Adrenal gland (tissue), 12 donors: Measurements from ENCODE around the gene DPP6. TPM values are rescaled to one million over a fixed set of nuclear protein-coding genes. Genes with fewer than 3 reads are reported as not detected.

Experiments
- DNase-seq, 7 donors: peaks; one replicate each; pipeline ENCODE4 v3.0.0-alpha.2; 2019 to 2020
- H3K27ac ChIP-seq, 5 donors: fragments of 200-600 bp; sonication (generic) in 4 of 5; 1 replicate in 3 of 5; 2 replicates in 2 of 5; pipeline versions ENCODE4 v1.5.1 to v1.8.0; 2016 to 2020; ENCODE audit warnings: mild to moderate bottlenecking in 1 of 5
- H3K27me3 ChIP-seq: fragments of 200-600 bp; 2 replicates; pipeline ENCODE4 v1.8.0; 2021
- H3K36me3 ChIP-seq, 2 donors: fragments of 200-600 bp; replicated peaks in 1 of 2; 1 replicate in 1 of 2; 2 replicates in 1 of 2; pipeline versions ENCODE4 v1.5.1 to v1.8.0; 2018 to 2022
- H3K4me1 ChIP-seq, 2 donors: fragments of 200-600 bp; replicated peaks in 1 of 2; 1 replicate in 1 of 2; 2 replicates in 1 of 2; pipeline versions ENCODE4 v1.5.1 to v1.8.0; 2018 to 2021
- H3K4me3 ChIP-seq, 4 donors: fragments of 200-600 bp; sonication (generic) in 3 of 4; one replicate each; pipeline ENCODE4 v1.5.1; 2016 to 2018
- H3K9me3 ChIP-seq, 3 donors: fragments of 200-600 bp; sonication (generic) in 1 of 3; replicated peaks in 1 of 3; 1 replicate in 2 of 3; 2 replicates in 1 of 3; pipeline versions ENCODE4 v1.5.1 to v1.8.0; 2016 to 2021
- POLR2A ChIP-seq, 2 donors: fragments of 450-650 bp; IDR thresholded peaks; one replicate each; pipeline ENCODE4 v1.6.1; 2017; ENCODE audit warnings: antibody characterized with exemption in 2 of 2, mild to moderate bottlenecking in 2 of 2, moderate library complexity in 1 of 2
- WGBS, 4 donors: extraction: QIAGEN DNeasy Blood & Tissue Kit in 2 of 4; methylation state at CpG; one replicate each; pipeline versions ENCODE4 v1.1.5 to v1.1.7; 2013 to 2017; 5-methylcytosine and 5-hydroxymethylcytosine counted together
- intact Hi-C, 2 donors: fragments of 100-400 bp; cut with DNase I; formaldehyde crosslinking; loops; one replicate each; pipeline versions ENCODE4 v1.14.1 to v1.15.0; 2022 to 2023
- polyA plus RNA-seq, 3 donors: library from polyadenylated mRNA; stranded (reverse); fragments of 200-250 nt in 2 of 3; fragments of 350-450 nt in 1 of 3; fragmentation: Illumina TruSeq in 1 of 3; extraction: RNeasy Lipid Tissue Mini Kit (QIAGEN cat#74804) in 1 of 3; gene quantifications; one replicate each; pipeline ENCODE4 v1.2.3, GENCODE V29; 2013 to 2014
- total RNA-seq, 9 donors: library from RNA; depleted of rRNA in 4 of 9; stranded (reverse); fragments of >200 nt in 4 of 9; fragments of 120-200 nt in 1 of 9; fragmentation: NEBNext Ultra II Directional in 1 of 9; extraction: Animal tissue kit (Norgen Biotek cat#: 25700) in 1 of 9; gene quantifications; one replicate each; pipeline versions ENCODE4 v1.1.0 to v1.2.4, GENCODE V29; 2013 to 2023
- TF ChIP-seq, protein P1 (sequence below), 6 experiments: fragments of 450-650 bp in 4 of 6; fragments of 200-600 bp in 2 of 6; sonication (generic) in 1 of 6; IDR thresholded peaks; 1 replicate in 5 of 6; 2 replicates in 1 of 6; pipeline versions ENCODE4 v1.5.1 to v1.8.0; 2016 to 2021; ENCODE audit warnings: antibody characterized with exemption in 6 of 6, mild to moderate bottlenecking in 2 of 6, moderate library complexity in 1 of 6
- donor health status: healthy with polysubstance abuse.
- donor health status: Bipolar disorder and iron deficiency.
- donor health status: DM: yes; HTN: yes; CAD: no.
- donor health status: DM: no; HTN: no; CAD: no.
- donor health status: DM: no; HTN: no; CAD: no.
- donor health status: DM: yes; HTN: yes; CAD: no.

DPP6 gene
- total and polyA plus RNA-seq, 12 donors = 0.39 to 13.1 (median 5.1) TPM

GRCh38 chr7:154640266-154640865, 588.2 kb downstream of the DPP6 start:
- Histone ChIP-seq H3K4me3 (no peak overlapping the region), H3K27me3 (no peaks in the 10 kb centered on the region), H3K9me3 (no peaks in the 10 kb centered on the region), H3K36me3 (no peaks in the 10 kb centered on the region), H3K4me1 (no peaks in the 10 kb centered on the region), H3K27ac (no peak overlapping the region)
- TF ChIP-seq POLR2A (IDR thresholded peaks at IDR 0.05) = no peak
- TF ChIP-seq, protein P1, sequence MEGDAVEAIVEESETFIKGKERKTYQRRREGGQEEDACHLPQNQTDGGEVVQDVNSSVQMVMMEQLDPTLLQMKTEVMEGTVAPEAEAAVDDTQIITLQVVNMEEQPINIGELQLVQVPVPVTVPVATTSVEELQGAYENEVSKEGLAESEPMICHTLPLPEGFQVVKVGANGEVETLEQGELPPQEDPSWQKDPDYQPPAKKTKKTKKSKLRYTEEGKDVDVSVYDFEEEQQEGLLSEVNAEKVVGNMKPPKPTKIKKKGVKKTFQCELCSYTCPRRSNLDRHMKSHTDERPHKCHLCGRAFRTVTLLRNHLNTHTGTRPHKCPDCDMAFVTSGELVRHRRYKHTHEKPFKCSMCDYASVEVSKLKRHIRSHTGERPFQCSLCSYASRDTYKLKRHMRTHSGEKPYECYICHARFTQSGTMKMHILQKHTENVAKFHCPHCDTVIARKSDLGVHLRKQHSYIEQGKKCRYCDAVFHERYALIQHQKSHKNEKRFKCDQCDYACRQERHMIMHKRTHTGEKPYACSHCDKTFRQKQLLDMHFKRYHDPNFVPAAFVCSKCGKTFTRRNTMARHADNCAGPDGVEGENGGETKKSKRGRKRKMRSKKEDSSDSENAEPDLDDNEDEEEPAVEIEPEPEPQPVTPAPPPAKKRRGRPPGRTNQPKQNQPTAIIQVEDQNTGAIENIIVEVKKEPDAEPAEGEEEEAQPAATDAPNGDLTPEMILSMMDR (IDR thresholded peaks at IDR 0.05) = peak in 2 of 6 experiments; percentile 23
- WGBS, 4 donors = 44 to 63% (median 59%) methylated on average over 10 of the region's 10 CpGs
- intact Hi-C loops = no loop called here
- DNase-seq = peak in 1 of 7 donors; percentile 60

- no peaks in the 10 kb centered on the region for H3K27me3 ChIP-seq
- no peak for DNase-seq
- H3K36me3 ChIP-seq = no peaks in the 10 kb centered on the region
- intact Hi-C loops = no loop called here
- TF ChIP-seq POLR2A (IDR thresholded peaks at IDR 0.05) = no peak
- TF ChIP-seq, protein P1 (IDR thresholded peaks at IDR 0.05) = no peak
- 44 to 75% (median 65%) methylated on average over 4 of the region's 4 CpGs for WGBS, 4 donors
- no peaks in the 10 kb centered on the region for H3K4me1 ChIP-seq
- H3K9me3 ChIP-seq = no peaks in the 10 kb centered on the region
- H3K27ac ChIP-seq = no peak overlapping the region
- H3K4me3 ChIP-seq = no peak overlapping the region
Observed at GRCh38 chr7:154640917-154641316, 588.7 kb downstream of the DPP6 start.

DNA sequence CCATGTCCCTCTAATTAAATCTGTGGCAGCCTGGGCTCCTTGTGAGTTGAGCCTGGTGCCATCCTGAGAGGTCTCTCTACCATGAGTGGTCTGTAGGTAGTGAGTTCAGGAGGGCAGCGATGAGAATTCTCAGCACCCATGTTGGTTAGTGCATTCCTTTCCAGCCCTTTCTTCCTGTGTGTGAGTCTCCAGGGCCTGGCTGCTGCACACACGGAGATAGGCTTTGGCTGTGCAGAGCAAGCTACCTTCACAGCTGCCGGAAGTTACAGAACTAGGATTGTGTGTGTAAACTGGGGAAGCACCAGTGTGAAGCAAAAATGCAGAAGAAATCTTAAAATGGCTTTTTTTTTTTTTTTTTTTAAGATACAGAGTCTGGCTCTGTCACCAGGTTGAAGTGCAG, 592.2 kb downstream of the DPP6 start:
- 59 to 90% (median 79%) methylated on average over 2 to 3 of the region's 3 CpGs for WGBS, 4 donors
- no peak overlapping the region for H3K27ac ChIP-seq
- H3K4me1 ChIP-seq = no peaks in the 10 kb centered on the region
- H3K4me3 ChIP-seq = no peak overlapping the region
- DNase-seq = no peak
- TF ChIP-seq POLR2A (IDR thresholded peaks at IDR 0.05) = no peak
- TF ChIP-seq, protein P1 (IDR thresholded peaks at IDR 0.05) = no peak
- no peaks in the 10 kb centered on the region for H3K36me3 ChIP-seq
- intact Hi-C loops = no loop called here
- H3K27me3 ChIP-seq = no peaks in the 10 kb centered on the region
- no peaks in the 10 kb centered on the region for H3K9me3 ChIP-seq

DNA sequence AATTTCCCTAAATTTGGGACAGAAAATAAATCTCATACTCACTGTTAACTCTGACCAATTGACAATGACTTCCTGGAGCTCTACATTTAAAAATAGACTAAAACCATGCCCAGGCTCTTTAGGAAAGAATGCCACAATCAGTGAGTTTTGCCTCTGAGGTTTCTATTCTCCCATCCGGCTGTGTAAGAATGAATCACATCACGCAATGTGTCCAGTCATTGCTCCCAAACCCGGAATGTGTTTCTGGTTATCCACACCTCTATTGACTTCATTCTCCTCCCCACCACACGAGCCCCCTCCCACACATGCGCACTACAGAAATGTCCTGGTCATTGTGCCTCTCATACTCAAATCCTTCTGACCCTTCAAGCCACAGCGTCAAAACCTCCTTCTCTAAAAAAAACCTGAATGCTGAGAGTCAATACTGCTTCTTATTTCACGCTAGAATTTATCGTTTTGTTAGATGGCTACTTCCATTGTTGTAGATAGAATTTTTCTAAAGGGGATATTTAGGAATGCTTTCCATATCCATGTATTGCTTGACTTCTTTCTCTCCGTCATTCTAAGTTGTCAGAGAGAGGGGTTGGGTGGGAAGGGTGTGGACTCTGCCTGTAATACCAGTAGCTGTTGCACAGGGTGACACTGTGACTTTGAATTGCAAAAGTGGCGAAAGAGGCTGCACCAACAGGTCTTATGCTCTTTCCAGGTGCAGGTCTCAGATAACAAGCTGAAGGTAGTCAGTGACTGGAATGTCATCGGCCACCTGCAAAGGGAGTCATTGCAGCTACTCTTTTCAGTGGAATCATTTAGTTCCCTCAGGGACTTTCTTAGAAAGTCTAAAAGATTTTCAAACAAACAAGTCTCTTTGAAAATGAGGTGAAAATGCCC, 594.2 kb downstream of the DPP6 start:
- Histone ChIP-seq H3K4me1 (no peaks in the 10 kb centered on the region), H3K36me3 (no peaks in the 10 kb centered on the region), H3K27ac (no peak overlapping the region), H3K4me3 (no peak overlapping the region), H3K27me3 (no peaks in the 10 kb centered on the region), H3K9me3 (no peaks in the 10 kb centered on the region)
- DNase-seq = no peak
- WGBS, 4 donors = 76 to 87% (median 80%) methylated on average over 11 of the region's 11 CpGs
- intact Hi-C loops = no loop called here
- TF ChIP-seq, protein P1 (IDR thresholded peaks at IDR 0.05) = no peak
- TF ChIP-seq POLR2A (IDR thresholded peaks at IDR 0.05) = no peak
